HEK293 (cell line): Measurements from ENCODE around the gene CHST3.

Source experiments
- GFI1B ChIP-seq: fragments of 450-650 bp; formaldehyde crosslinking; IDR thresholded peaks from 2 replicates; pipeline ENCODE4 v1.5.1; 2016; ENCODE audit warnings: missing biosample characterization, missing genetic modification characterization
- GLI2 ChIP-seq: fragments of 450-650 bp; formaldehyde crosslinking; IDR thresholded peaks from 2 replicates; pipeline ENCODE4; 2017; ENCODE audit warnings: missing biosample characterization, missing genetic modification characterization, low read depth, borderline replicate concordance
- HOXD13 ChIP-seq: sonication (generic); formaldehyde crosslinking; IDR thresholded peaks from 2 replicates; pipeline ENCODE4 v1.8.0; 2022; ENCODE audit warnings: missing genetic modification reagents, borderline replicate concordance
- KLF16 ChIP-seq: fragments of 450-650 bp; formaldehyde crosslinking; IDR thresholded peaks from 2 replicates; pipeline ENCODE4 v1.5.1; 2017; ENCODE audit warnings: missing biosample characterization, missing genetic modification characterization
- KLF8 ChIP-seq: fragments of 450-650 bp; formaldehyde crosslinking; IDR thresholded peaks from 2 replicates; pipeline ENCODE4 v1.5.1; 2016; ENCODE audit warnings: missing biosample characterization, missing genetic modification characterization
- MYNN ChIP-seq: fragments of 450-650 bp; formaldehyde crosslinking; IDR thresholded peaks from 2 replicates; pipeline ENCODE4 v1.5.1; 2016; ENCODE audit warnings: missing biosample characterization, missing genetic modification characterization, borderline replicate concordance
- OSR2 ChIP-seq: fragments of 450-650 bp; formaldehyde crosslinking; IDR thresholded peaks from 2 replicates; pipeline ENCODE4 v1.5.1; 2016; ENCODE audit warnings: missing biosample characterization, missing genetic modification characterization
- YY2 ChIP-seq: fragments of 450-650 bp; formaldehyde crosslinking; IDR thresholded peaks from 2 replicates; pipeline ENCODE4 v1.5.1; 2016; ENCODE audit warnings: missing biosample characterization, missing genetic modification characterization
- ZBTB1 ChIP-seq: fragments of 450-650 bp; formaldehyde crosslinking; IDR thresholded peaks from 2 replicates; pipeline ENCODE4 v1.5.1; 2016; ENCODE audit warnings: missing biosample characterization, missing genetic modification characterization
- ZBTB17 ChIP-seq: fragments of 450-650 bp; formaldehyde crosslinking; IDR thresholded peaks from 2 replicates; pipeline ENCODE4 v1.5.1; 2016; ENCODE audit warnings: missing biosample characterization, missing genetic modification characterization
- ZBTB26 ChIP-seq: fragments of 450-650 bp; formaldehyde crosslinking; optimal IDR thresholded peaks from 2 replicates; pipeline ENCODE3; 2016; ENCODE audit warnings: missing biosample characterization, mild to moderate bottlenecking, missing genetic modification characterization
- ZIC2 ChIP-seq: fragments of 450-650 bp; formaldehyde crosslinking; IDR thresholded peaks from 2 replicates; pipeline ENCODE4 v1.5.1; 2016; ENCODE audit warnings: missing biosample characterization, missing genetic modification characterization
- ZNF10 ChIP-seq: fragments of 450-650 bp; formaldehyde crosslinking; IDR thresholded peaks from 2 replicates; pipeline ENCODE4 v1.5.1; 2017; ENCODE audit warnings: missing biosample characterization, missing genetic modification characterization
- ZNF132 ChIP-seq: fragments of 450-650 bp; formaldehyde crosslinking; IDR thresholded peaks from 2 replicates; pipeline ENCODE4 v1.5.1; 2017; ENCODE audit warnings: missing biosample characterization, missing genetic modification characterization, borderline replicate concordance
- ZNF146 ChIP-seq: fragments of 450-650 bp; formaldehyde crosslinking; IDR thresholded peaks from 2 replicates; pipeline ENCODE4 v1.5.1; 2016; ENCODE audit warnings: missing biosample characterization, missing genetic modification characterization
- ZNF202 ChIP-seq: fragments of 450-650 bp; formaldehyde crosslinking; IDR thresholded peaks from 2 replicates; pipeline ENCODE4 v1.5.1; 2016; ENCODE audit warnings: missing biosample characterization, missing genetic modification characterization, borderline replicate concordance
- ZNF211 ChIP-seq: fragments of 450-650 bp; formaldehyde crosslinking; IDR thresholded peaks from 2 replicates; pipeline ENCODE4 v1.5.1; 2016; ENCODE audit warnings: low read depth, missing biosample characterization, missing genetic modification characterization
- ZNF24 ChIP-seq: fragments of 450-650 bp; formaldehyde crosslinking; IDR thresholded peaks from 2 replicates; pipeline ENCODE4 v1.5.1; 2016; ENCODE audit warnings: missing biosample characterization, missing genetic modification characterization
- ZNF354C ChIP-seq: fragments of 450-650 bp; formaldehyde crosslinking; IDR thresholded peaks from 2 replicates; pipeline ENCODE4 v1.5.1; 2016; ENCODE audit warnings: missing biosample characterization, missing genetic modification characterization, low read depth, borderline replicate concordance
- ZNF362 ChIP-seq: fragments of 450-650 bp; formaldehyde crosslinking; IDR thresholded peaks from 2 replicates; pipeline ENCODE4 v1.5.1; 2016; ENCODE audit warnings: missing biosample characterization, missing genetic modification characterization
- ZNF391 ChIP-seq: fragments of 450-650 bp; formaldehyde crosslinking; IDR thresholded peaks from 2 replicates; pipeline ENCODE4 v1.5.1; 2016; ENCODE audit warnings: low read depth, missing biosample characterization, missing genetic modification characterization, borderline replicate concordance
- ZNF394 ChIP-seq: fragments of 450-650 bp; formaldehyde crosslinking; IDR thresholded peaks from 2 replicates; pipeline ENCODE4 v1.5.1; 2016; ENCODE audit warnings: missing biosample characterization, missing genetic modification characterization, mild to moderate bottlenecking, moderate library complexity, borderline replicate concordance
- ZNF404 ChIP-seq: fragments of 450-650 bp; formaldehyde crosslinking; IDR thresholded peaks from 2 replicates; pipeline ENCODE4 v1.5.1; 2017; ENCODE audit warnings: missing biosample characterization, missing genetic modification characterization
- ZNF433 ChIP-seq: fragments of 450-650 bp; formaldehyde crosslinking; IDR thresholded peaks from 2 replicates; pipeline ENCODE4 v1.5.1; 2016; ENCODE audit warnings: missing biosample characterization, missing genetic modification characterization, low read depth
- ZNF521 ChIP-seq: fragments of 450-650 bp; formaldehyde crosslinking; IDR thresholded peaks from 2 replicates; pipeline ENCODE4 v1.5.1; 2017; ENCODE audit warnings: missing biosample characterization, mild to moderate bottlenecking, missing genetic modification characterization
- ZNF530 ChIP-seq: fragments of 450-650 bp; formaldehyde crosslinking; IDR thresholded peaks from 2 replicates; pipeline ENCODE4 v1.5.1; 2016; ENCODE audit warnings: low read depth, missing biosample characterization, missing genetic modification characterization
- ZNF624 ChIP-seq: fragments of 450-650 bp; formaldehyde crosslinking; IDR thresholded peaks from 2 replicates; pipeline ENCODE4 v1.5.1; 2017; ENCODE audit warnings: missing biosample characterization, missing genetic modification characterization
- ZNF626 ChIP-seq: fragments of 450-650 bp; sonication (Bioruptor Pico); formaldehyde crosslinking; IDR thresholded peaks from 2 replicates; pipeline ENCODE4 v1.5.1; 2018; ENCODE audit warnings: missing biosample characterization, missing genetic modification characterization, inconsistent platforms
- ZNF654 ChIP-seq: fragments of 450-650 bp; formaldehyde crosslinking; IDR thresholded peaks from 2 replicates; pipeline ENCODE4 v1.5.1; 2016; ENCODE audit warnings: low read depth, missing biosample characterization, missing genetic modification characterization
- ZNF677 ChIP-seq: fragments of 450-650 bp; IDR thresholded peaks from 2 replicates; pipeline ENCODE4 v1.5.0; 2018; ENCODE audit warnings: missing biosample characterization, mild to moderate bottlenecking, missing genetic modification characterization, moderate library complexity
- ZNF707 ChIP-seq: fragments of 450-650 bp; formaldehyde crosslinking; IDR thresholded peaks from 2 replicates; pipeline ENCODE4 v1.5.1; 2016; ENCODE audit warnings: missing biosample characterization, missing genetic modification characterization
- ZNF776 ChIP-seq: fragments of 450-650 bp; formaldehyde crosslinking; IDR thresholded peaks from 2 replicates; pipeline ENCODE4 v1.5.0; 2017; ENCODE audit warnings: missing biosample characterization, missing genetic modification characterization, borderline replicate concordance
- ZNF792 ChIP-seq: fragments of 450-650 bp; formaldehyde crosslinking; IDR thresholded peaks from 2 replicates; pipeline ENCODE4 v1.5.1; 2016; ENCODE audit warnings: missing biosample characterization, missing genetic modification characterization
- ZSCAN30 ChIP-seq: fragments of 450-650 bp; IDR thresholded peaks from 2 replicates; pipeline ENCODE4 v1.5.1; 2018; ENCODE audit warnings: missing biosample characterization, mild to moderate bottlenecking, missing genetic modification characterization, moderate library complexity
- ZSCAN4 ChIP-seq: fragments of 450-650 bp; formaldehyde crosslinking; IDR thresholded peaks from 2 replicates; pipeline ENCODE4 v1.5.1; 2017; ENCODE audit warnings: missing biosample characterization, missing genetic modification characterization
- ZXDB ChIP-seq: fragments of 450-650 bp; formaldehyde crosslinking; IDR thresholded peaks from 2 replicates; pipeline ENCODE4 v1.5.1; 2016; ENCODE audit warnings: missing biosample characterization, missing genetic modification characterization
- TF ChIP-seq, protein P1 (sequence below): sonication (generic); formaldehyde crosslinking; IDR thresholded peaks from 2 replicates; pipeline ENCODE4 v1.8.1; 2022; ENCODE audit warnings: mild to moderate bottlenecking, moderate library complexity, missing genetic modification reagents
- TF ChIP-seq, protein P2 (sequence below): fragments of 450-650 bp; formaldehyde crosslinking; IDR thresholded peaks from 2 replicates; pipeline ENCODE4 v1.5.1; 2016; ENCODE audit warnings: missing biosample characterization, missing genetic modification characterization

The CHST3 gene

DNA sequence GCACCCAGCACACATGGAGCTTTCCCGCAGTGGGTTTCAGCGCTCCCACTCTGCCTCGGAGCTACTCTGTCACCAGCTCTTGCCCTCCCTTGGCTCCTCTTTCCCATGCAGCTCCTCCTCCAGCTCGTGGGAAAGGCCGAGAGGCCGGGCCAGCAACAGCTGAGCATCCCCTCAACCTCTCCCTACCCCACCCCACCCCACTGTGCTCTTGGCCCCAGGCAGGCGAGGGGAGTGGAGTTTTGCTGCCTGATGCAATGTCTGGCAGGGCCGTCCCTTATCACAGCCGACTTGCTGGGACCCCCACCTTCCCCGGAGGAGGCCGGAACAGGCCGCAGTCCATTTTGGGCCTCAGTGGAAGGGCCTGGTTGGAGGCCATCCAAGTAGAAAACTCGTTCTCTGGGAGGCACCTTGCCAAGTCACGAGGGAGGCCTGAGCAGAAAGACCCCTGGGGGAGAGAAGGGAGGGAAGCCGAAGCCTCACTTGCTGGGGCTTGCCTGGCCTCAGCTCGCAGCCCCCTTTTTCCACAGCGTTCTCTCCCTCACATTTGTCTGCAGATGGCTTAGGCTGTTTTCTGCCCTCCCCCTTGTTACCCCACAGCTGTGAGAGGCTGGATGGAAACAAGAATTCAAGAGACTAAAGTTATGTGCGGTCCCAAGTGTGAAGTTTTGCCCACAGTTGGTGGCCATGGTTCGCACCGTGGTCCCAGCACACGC, 35.3 kb downstream of the CHST3 start (continued):
- TF ChIP-seq ZBTB26 (tag by site-specific recombination) (no peak), ZNF211 (no peak), ZNF10 (tag by site-specific recombination) (no peak), ZNF146 (tag by site-specific recombination) (no peak), ZNF354C (tag by site-specific recombination) (no peak), ZNF776 (tag by site-specific recombination) (no peak), OSR2 (tag by site-specific recombination) (no peak), ZNF624 (tag by site-specific recombination) (no peak), ZNF677 (no peak), KLF16 (tag by site-specific recombination) (no peak), GLI2 (tag by site-specific recombination) (no peak), GFI1B (tag by site-specific recombination) (no peak), ZNF626 (no peak), KLF8 (tag by site-specific recombination) (no peak), HOXD13 (CRISPR knock-in tag) (no peak), YY2 (tag by site-specific recombination) (no peak), ZBTB17 (tag by site-specific recombination) (no peak), ZXDB (tag by site-specific recombination) (no peak), ZIC2 (tag by site-specific recombination) (peak; percentile 98), ZNF391 (tag by site-specific recombination) (no peak), ZNF792 (tag by site-specific recombination) (no peak), ZNF202 (no peak), ZNF433 (no peak), ZSCAN30 (peak; percentile 97), ZNF530 (tag by site-specific recombination) (no peak), ZNF132 (tag by site-specific recombination) (no peak), ZNF521 (tag by site-specific recombination) (no peak), ZNF707 (tag by site-specific recombination) (no peak), ZBTB1 (tag by site-specific recombination) (no peak), ZNF362 (tag by site-specific recombination) (no peak), ZNF394 (no peak; the same call in 1 of the 2 replicates), ZNF24 (tag by site-specific recombination) (no peak), ZSCAN4 (tag by site-specific recombination) (no peak), MYNN (tag by site-specific recombination) (no peak), ZNF654 (tag by site-specific recombination) (no peak), ZNF404 (tag by site-specific recombination) (no peak)
- TF ChIP-seq, protein P1, sequence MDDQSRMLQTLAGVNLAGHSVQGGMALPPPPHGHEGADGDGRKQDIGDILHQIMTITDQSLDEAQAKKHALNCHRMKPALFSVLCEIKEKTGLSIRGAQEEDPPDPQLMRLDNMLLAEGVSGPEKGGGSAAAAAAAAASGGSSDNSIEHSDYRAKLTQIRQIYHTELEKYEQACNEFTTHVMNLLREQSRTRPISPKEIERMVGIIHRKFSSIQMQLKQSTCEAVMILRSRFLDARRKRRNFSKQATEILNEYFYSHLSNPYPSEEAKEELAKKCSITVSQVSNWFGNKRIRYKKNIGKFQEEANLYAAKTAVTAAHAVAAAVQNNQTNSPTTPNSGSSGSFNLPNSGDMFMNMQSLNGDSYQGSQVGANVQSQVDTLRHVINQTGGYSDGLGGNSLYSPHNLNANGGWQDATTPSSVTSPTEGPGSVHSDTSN (CRISPR knock-in tag), result no peak
- TF ChIP-seq, protein P2, sequence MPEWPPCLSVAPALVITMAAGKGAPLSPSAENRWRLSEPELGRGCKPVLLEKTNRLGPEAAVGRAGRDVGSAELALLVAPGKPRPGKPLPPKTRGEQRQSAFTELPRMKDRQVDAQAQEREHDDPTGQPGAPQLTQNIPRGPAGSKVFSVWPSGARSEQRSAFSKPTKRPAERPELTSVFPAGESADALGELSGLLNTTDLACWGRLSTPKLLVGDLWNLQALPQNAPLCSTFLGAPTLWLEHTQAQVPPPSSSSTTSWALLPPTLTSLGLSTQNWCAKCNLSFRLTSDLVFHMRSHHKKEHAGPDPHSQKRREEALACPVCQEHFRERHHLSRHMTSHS (tag by site-specific recombination), result no peak
